Measurements from ENCODE around the gene AP3S2.
"Not testable (repeated sequence)": the region's sequence is repeated elsewhere in the genome, so short reads cannot be mapped to it uniquely, and the experiment has no call there.

AP3S2 gene

GRCh38 chr15:89834465-89835175 lies 59.2 kb downstream of the AP3S2 start:
- not testable (repeated sequence) for DNase-seq (ENCODE audit: low spot score)

- no peak for DNase-seq (ENCODE audit: low spot score)
Measured at GRCh38 chr15:89833966-89834365, 59.8 kb downstream of the AP3S2 start.

GRCh38 chr15:89830639-89831038 lies 63.2 kb downstream of the AP3S2 start:
- no peak for DNase-seq (ENCODE audit: low spot score)

GRCh38 chr15:89829616-89830440 lies 64.0 kb downstream of the AP3S2 start:
- DNase-seq (ENCODE audit: low spot score), result no peak

GRCh38 chr15:89829161-89829560 lies 64.6 kb downstream of the AP3S2 start:
- no peak for DNase-seq (ENCODE audit: low spot score)

GRCh38 chr15:89828281-89829145 lies 65.3 kb downstream of the AP3S2 start:
- DNase-seq (ENCODE audit: low spot score), result no peak

- DNase-seq (ENCODE audit: low spot score), result no peak
Measured at GRCh38 chr15:89827829-89828228, 66.0 kb downstream of the AP3S2 start.

- no peak for DNase-seq (ENCODE audit: low spot score)
Measured at GRCh38 chr15:89826671-89827655, 66.8 kb downstream of the AP3S2 start.

GRCh38 chr15:89825271-89825940 lies 68.4 kb downstream of the AP3S2 start:
- no peak for DNase-seq (ENCODE audit: low spot score)

GRCh38 chr15:89824607-89824867 lies 69.3 kb downstream of the AP3S2 start:
- DNase-seq (ENCODE audit: low spot score), result no peak

GRCh38 chr15:89823836-89824606 lies 69.8 kb downstream of the AP3S2 start:
- DNase-seq (ENCODE audit: low spot score), result no peak

- no peak for DNase-seq (ENCODE audit: low spot score)
Measured at GRCh38 chr15:89822951-89823711, 70.7 kb downstream of the AP3S2 start.

- DNase-seq (ENCODE audit: low spot score), result no peak
Measured at GRCh38 chr15:89822611-89822950, 71.2 kb downstream of the AP3S2 start.

GRCh38 chr15:89822026-89822425 lies 71.8 kb downstream of the AP3S2 start:
- no peak for DNase-seq (ENCODE audit: low spot score)

GRCh38 chr15:89820666-89821611 lies 72.9 kb downstream of the AP3S2 start:
- DNase-seq (ENCODE audit: low spot score), result no peak

GRCh38 chr15:89818287-89818686 lies 75.5 kb downstream of the AP3S2 start:
- no peak for DNase-seq (ENCODE audit: low spot score)

- DNase-seq (ENCODE audit: low spot score), result no peak
Measured at GRCh38 chr15:89817701-89818280, 76.0 kb downstream of the AP3S2 start.

GRCh38 chr15:89815769-89816168 lies 78.0 kb downstream of the AP3S2 start:
- DNase-seq (ENCODE audit: low spot score), result no peak

Measured in HuH-7 (cell line).